Stomach (tissue), 9 donors: Measurements from ENCODE around the gene WT1. TPM values are rescaled to one million over a fixed set of nuclear protein-coding genes. Genes with fewer than 3 reads are reported as not detected.

Experiments
- DNase-seq, 2 donors: peaks; one replicate each; pipeline versions ENCODE4 v3.0.0 to v3.0.0-alpha.2; 2013 to 2019
- H3K27ac ChIP-seq, 5 donors: fragments of 200-600 bp in 4 of 5; sonication (generic) in 4 of 5; one replicate each; pipeline ENCODE4 v1.5.1; 2013 to 2019; ENCODE audit warnings: mild to moderate bottlenecking in 1 of 5, moderate library complexity in 1 of 5
- H3K27me3 ChIP-seq, 3 donors: fragments of 200-600 bp; sonication (generic); one replicate each; pipeline ENCODE4 v1.5.1; 2017 to 2019; ENCODE audit warnings: mixed run types in 1 of 3
- H3K36me3 ChIP-seq, 4 donors: fragments of 200-600 bp; sonication (generic); 1 replicate in 3 of 4; 2 replicates in 1 of 4; pipeline ENCODE4 v1.5.1; 2016 to 2019
- H3K4me1 ChIP-seq, 4 donors: fragments of 200-600 bp; sonication (generic); one replicate each; pipeline ENCODE4 v1.5.1; 2016 to 2019
- H3K4me3 ChIP-seq, 4 donors: fragments of 200-600 bp; sonication (generic) in 3 of 4; one replicate each; pipeline ENCODE4 v1.5.1; 2016 to 2019; ENCODE audit warnings: mild to moderate bottlenecking in 1 of 4
- H3K9me3 ChIP-seq, 4 donors: fragments of 200-600 bp; sonication (generic); one replicate each; pipeline ENCODE4 v1.5.1; 2016 to 2019
- EP300 ChIP-seq: sonication (generic); formaldehyde crosslinking; IDR thresholded peaks from one replicate; pipeline ENCODE4 v1.6.1; 2017; ENCODE audit warnings: antibody characterized with exemption
- POLR2A ChIP-seq, 4 donors: fragments of 450-650 bp; IDR thresholded peaks; one replicate each; pipeline ENCODE4 v1.6.1; 2016; ENCODE audit warnings: antibody characterized with exemption in 4 of 4, control low read depth in 2 of 4, mild to moderate bottlenecking in 1 of 4, moderate library complexity in 1 of 4
- POLR2AphosphoS5 ChIP-seq, 3 donors: sonication (generic); formaldehyde crosslinking; IDR thresholded peaks; one replicate each; pipeline ENCODE4 v1.6.1; 2016; ENCODE audit warnings: antibody characterized with exemption in 3 of 3
- WGBS, 5 donors: extraction: QIAGEN DNeasy Blood & Tissue Kit in 3 of 5; methylation state at CpG; one replicate each; pipeline versions ENCODE4 v1.1.5 to v1.1.7; 2013 to 2018; 5-methylcytosine and 5-hydroxymethylcytosine counted together
- intact Hi-C: fragments of 100-400 bp; cut with DNase I; formaldehyde crosslinking; loops from one replicate; pipeline ENCODE4 v1.15.1; 2023; ENCODE audit warnings: low total_unique reads
- polyA plus RNA-seq, 3 donors: library from polyadenylated mRNA; stranded (reverse); fragments of 200-250 nt; gene quantifications; one replicate each; pipeline ENCODE4 v1.2.3, GENCODE V29; 2013
- total RNA-seq, 5 donors: library from RNA; depleted of rRNA; stranded (reverse); fragments of >200 nt; gene quantifications; one replicate each; pipeline versions ENCODE4 v1.1.0 to v1.2.3, GENCODE V29; 2014 to 2016
- TF ChIP-seq, protein P1 (sequence below), 7 experiments: fragments of 450-650 bp in 4 of 7; fragments of 200-600 bp in 3 of 7; sonication (generic) in 3 of 7; IDR thresholded peaks; one replicate each; pipeline ENCODE4 v1.5.1; 2016 to 2019; ENCODE audit warnings: antibody characterized with exemption in 7 of 7, control low read depth in 2 of 7, mild to moderate bottlenecking in 1 of 7
- donor health status: healthy with polysubstance abuse.
- donor health status: Bipolar disorder and iron deficiency.
- donor health status: healthy.

The WT1 gene
- total and polyA plus RNA-seq, 8 donors = 0.31 to 3.1 TPM; not detected in 6

DNA sequence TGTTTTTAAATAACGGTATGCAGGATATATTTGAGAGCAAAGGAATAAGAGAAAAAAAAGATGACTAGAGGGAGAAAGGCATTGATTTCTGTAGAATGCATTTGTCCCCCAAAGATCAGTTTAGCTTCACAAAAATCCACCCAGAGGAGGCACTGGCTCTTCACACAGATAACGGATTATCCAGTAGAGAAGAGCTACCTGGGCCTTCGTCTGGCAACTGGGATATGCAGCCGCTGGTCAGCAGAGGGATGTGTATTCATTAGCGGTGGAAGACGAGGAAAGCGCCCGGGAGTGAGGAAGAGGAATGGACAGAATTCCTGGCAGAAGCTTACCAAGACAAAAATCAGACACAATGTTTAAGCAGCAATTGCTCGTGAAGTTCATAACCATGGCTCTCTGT is 5.6 kb upstream of the WT1 start:
- 15 to 27% (median 19%) methylated on average over 9 of the region's 9 CpGs for WGBS, 5 donors

GRCh38 chr11:32440312-32440908 is 5.1 kb upstream of the WT1 start:
- intact Hi-C loops = no loop called here
- TF ChIP-seq EP300 (no peak), POLR2A (IDR thresholded peaks at IDR 0.05) (no peak), POLR2AphosphoS5 (IDR thresholded peaks at IDR 0.05) (no peak)
- TF ChIP-seq, protein P1, sequence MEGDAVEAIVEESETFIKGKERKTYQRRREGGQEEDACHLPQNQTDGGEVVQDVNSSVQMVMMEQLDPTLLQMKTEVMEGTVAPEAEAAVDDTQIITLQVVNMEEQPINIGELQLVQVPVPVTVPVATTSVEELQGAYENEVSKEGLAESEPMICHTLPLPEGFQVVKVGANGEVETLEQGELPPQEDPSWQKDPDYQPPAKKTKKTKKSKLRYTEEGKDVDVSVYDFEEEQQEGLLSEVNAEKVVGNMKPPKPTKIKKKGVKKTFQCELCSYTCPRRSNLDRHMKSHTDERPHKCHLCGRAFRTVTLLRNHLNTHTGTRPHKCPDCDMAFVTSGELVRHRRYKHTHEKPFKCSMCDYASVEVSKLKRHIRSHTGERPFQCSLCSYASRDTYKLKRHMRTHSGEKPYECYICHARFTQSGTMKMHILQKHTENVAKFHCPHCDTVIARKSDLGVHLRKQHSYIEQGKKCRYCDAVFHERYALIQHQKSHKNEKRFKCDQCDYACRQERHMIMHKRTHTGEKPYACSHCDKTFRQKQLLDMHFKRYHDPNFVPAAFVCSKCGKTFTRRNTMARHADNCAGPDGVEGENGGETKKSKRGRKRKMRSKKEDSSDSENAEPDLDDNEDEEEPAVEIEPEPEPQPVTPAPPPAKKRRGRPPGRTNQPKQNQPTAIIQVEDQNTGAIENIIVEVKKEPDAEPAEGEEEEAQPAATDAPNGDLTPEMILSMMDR (IDR thresholded peaks at IDR 0.05) = no peak

More for the DNA sequence above, 5.6 kb upstream of the WT1 start:
- Histone ChIP-seq H3K9me3 (no peaks in the 10 kb centered on the region), H3K36me3 (no peaks in the 10 kb centered on the region), H3K4me3 (no peak overlapping the region), H3K27ac (no peak overlapping the region), H3K4me1 (peaks cover 14 to 37% (median 28%) of the 10 kb centered on the region in 4 donors), H3K27me3 (peaks cover 40 to 98% (median 71%) of the 10 kb centered on the region in 3 donors)
- DNase-seq = no peak
- TF ChIP-seq POLR2A (IDR thresholded peaks at IDR 0.05) = no peak
- no peak for TF ChIP-seq POLR2AphosphoS5 (IDR thresholded peaks at IDR 0.05)
- TF ChIP-seq EP300 = no peak
- TF ChIP-seq, protein P1 (IDR thresholded peaks at IDR 0.05) = no peak
- intact Hi-C loops = no loop called here

DNA sequence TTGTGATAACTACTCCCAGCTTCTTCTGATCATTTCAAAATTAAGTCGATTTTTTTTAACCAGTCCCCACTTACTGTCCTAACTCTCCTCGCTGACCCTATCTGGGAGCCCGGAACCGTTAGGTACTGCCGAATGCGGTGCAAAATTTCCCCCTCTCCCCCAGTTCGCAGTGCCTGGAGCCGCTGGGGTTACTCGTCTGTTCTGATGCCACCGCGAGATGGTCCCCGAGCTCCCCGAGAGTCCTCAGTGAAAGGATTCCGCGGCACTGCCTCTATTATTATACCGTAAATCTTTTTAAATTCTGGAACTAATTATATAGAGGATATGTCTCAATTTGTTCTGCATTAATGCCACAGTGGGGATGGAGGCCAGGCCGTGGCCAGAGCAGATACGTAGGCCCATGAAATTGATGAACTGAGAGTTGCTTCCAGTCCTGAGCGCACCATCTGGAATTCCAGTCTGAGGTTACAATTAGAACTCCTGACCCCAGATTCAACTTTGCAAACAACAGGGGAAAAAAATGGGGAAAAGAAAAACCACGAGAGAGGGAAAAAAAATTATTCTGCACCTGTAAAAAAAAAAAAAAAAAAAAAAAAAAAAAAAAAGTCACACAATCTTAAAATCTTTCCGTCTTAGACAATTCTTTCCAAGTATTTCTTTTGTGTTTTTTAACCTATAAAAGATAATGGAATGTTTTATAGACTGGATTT is 4.3 kb upstream of the WT1 start:
- Histone ChIP-seq H3K36me3 (no peaks in the 10 kb centered on the region), H3K27me3 (peaks cover 51 to 98% (median 80%) of the 10 kb centered on the region in 3 donors), H3K9me3 (no peaks in the 10 kb centered on the region), H3K4me3 (peak overlapping the region in 1 of 4 donors; percentile 29), H3K27ac (no peak overlapping the region), H3K4me1 (peaks cover 25 to 50% (median 41%) of the 10 kb centered on the region in 4 donors)
- TF ChIP-seq POLR2AphosphoS5 (IDR thresholded peaks at IDR 0.05) (no peak), POLR2A (IDR thresholded peaks at IDR 0.05) (no peak), EP300 (no peak)
- TF ChIP-seq, protein P1 (IDR thresholded peaks at IDR 0.05) = no peak
- intact Hi-C loops = no loop called here
- DNase-seq = no peak
- 12 to 26% (median 22%) methylated on average over 21 of the region's 21 CpGs for WGBS, 5 donors

More at GRCh38 chr11:32440312-32440908, 5.1 kb upstream of the WT1 start:
- peaks cover 44 to 98% (median 76%) of the 10 kb centered on the region in 3 donors for H3K27me3 ChIP-seq
- no peak overlapping the region for H3K4me3 ChIP-seq
- H3K36me3 ChIP-seq = no peaks in the 10 kb centered on the region
- H3K27ac ChIP-seq = no peak overlapping the region
- no peaks in the 10 kb centered on the region for H3K9me3 ChIP-seq
- H3K4me1 ChIP-seq = peaks cover 18 to 42% (median 33%) of the 10 kb centered on the region in 4 donors
- WGBS, 5 donors = 20 to 38% (median 32%) methylated on average over 6 of the region's 6 CpGs
- DNase-seq = no peak

GRCh38 chr11:32438866-32439489 is 3.6 kb upstream of the WT1 start:
- intact Hi-C loops = no loop called here
- Histone ChIP-seq H3K27ac (no peak overlapping the region), H3K27me3 (peaks cover 57 to 98% (median 87%) of the 10 kb centered on the region in 3 donors), H3K4me1 (peaks cover 25 to 57% (median 47%) of the 10 kb centered on the region in 4 donors), H3K9me3 (no peaks in the 10 kb centered on the region), H3K4me3 (peak overlapping the region in 3 of 4 donors; percentile 14 to 29 (median 15)), H3K36me3 (no peaks in the 10 kb centered on the region)
- DNase-seq = peak in 1 of 2 donors; percentile 45
- 4 to 13% (median 5%) methylated on average over 39 to 47 of the region's 47 CpGs for WGBS, 5 donors
- TF ChIP-seq, protein P1 (IDR thresholded peaks at IDR 0.05) = no peak
- no peak for TF ChIP-seq POLR2A (IDR thresholded peaks at IDR 0.05)
